Large intestine (tissue), 3 donors: ENCODE results near the gene DNAJB5. TPM values are rescaled to one million over a fixed set of nuclear protein-coding genes. Genes with fewer than 3 reads are reported as not detected.

Source experiments
- DNase-seq, 2 donors: peaks; one replicate each; pipeline versions ENCODE4 v3.0.0 to v3.0.0-alpha.2; 2013
- H3K27ac ChIP-seq: one replicate; pipeline ENCODE4 v1.5.1; 2013; ENCODE audit warnings: low read length
- H3K27me3 ChIP-seq: 2 replicates; pipeline ENCODE4 v1.6.1; 2013; ENCODE audit warnings: low read length; ENCODE audit not compliant: control insufficient read depth, insufficient read depth
- H3K36me3 ChIP-seq: 2 replicates; pipeline ENCODE4 v1.6.1; 2013; ENCODE audit warnings: low read length; ENCODE audit not compliant: control insufficient read depth, insufficient read depth
- H3K4me1 ChIP-seq: one replicate; pipeline ENCODE4 v1.6.1; 2013; ENCODE audit warnings: low read length; ENCODE audit not compliant: control insufficient read depth, insufficient read depth
- H3K4me3 ChIP-seq: one replicate; pipeline ENCODE4 v1.5.1; 2013; ENCODE audit warnings: low read length
- H3K9me3 ChIP-seq: one replicate; pipeline ENCODE4 v1.6.1; 2013; ENCODE audit warnings: mild to moderate bottlenecking, low read depth, low read length, moderate library complexity; ENCODE audit not compliant: control insufficient read depth
- WGBS: methylation state at CpG from one replicate; pipeline ENCODE4 v1.1.5; 2013; ENCODE audit warnings: low lambda C conversion rate; ENCODE audit not compliant: insufficient coverage; 5-methylcytosine and 5-hydroxymethylcytosine counted together
- polyA plus RNA-seq: library from polyadenylated mRNA; unstranded; fragments of 120-200 nt; gene quantifications from one replicate; pipeline ENCODE4 v1.2.1, GENCODE V29; 2013

The DNAJB5 gene
- polyA plus RNA-seq, 1 donor, result 9.7 TPM

- DNase-seq, result no peak
- no peak overlapping the region for H3K27ac ChIP-seq
- no peaks in the 10 kb centered on the region for H3K9me3 ChIP-seq
- WGBS, result no CpG with 5 or more reads among the region's 7 CpGs
- H3K4me1 ChIP-seq, result no peaks in the 10 kb centered on the region
- no peak overlapping the region for H3K4me3 ChIP-seq
- no peaks in the 10 kb centered on the region for H3K36me3 ChIP-seq
- peaks cover 11% of the 10 kb centered on the region for H3K27me3 ChIP-seq
Measured at GRCh38 chr9:34982361-34982760, 7.2 kb upstream of the DNAJB5 start.

- H3K27me3 ChIP-seq, result peaks cover 9% of the 10 kb centered on the region
Measured at GRCh38 chr9:34983209-34983608, 6.3 kb upstream of the DNAJB5 start.

GRCh38 chr9:34984049-34984448 is 5.5 kb upstream of the DNAJB5 start:
- no peak overlapping the region for H3K27ac ChIP-seq
- peaks cover 2% of the 10 kb centered on the region for H3K4me1 ChIP-seq
- peak in 1 of 2 donors; percentile 40 for DNase-seq
- peaks cover 11% of the 10 kb centered on the region for H3K27me3 ChIP-seq
- no peak overlapping the region for H3K4me3 ChIP-seq
- no CpG with 5 or more reads among the region's 1 CpG for WGBS
- H3K9me3 ChIP-seq, result no peaks in the 10 kb centered on the region
- H3K36me3 ChIP-seq, result no peaks in the 10 kb centered on the region

More at GRCh38 chr9:34983209-34983608, 6.3 kb upstream of the DNAJB5 start:
- Histone ChIP-seq H3K36me3 (no peaks in the 10 kb centered on the region), H3K9me3 (no peaks in the 10 kb centered on the region), H3K27ac (no peak overlapping the region), H3K4me1 (no peaks in the 10 kb centered on the region), H3K4me3 (no peak overlapping the region)
- no CpG with 5 or more reads among the region's 2 CpGs for WGBS
- DNase-seq, result no peak

GRCh38 chr9:34985311-34985899 is 4.1 kb upstream of the DNAJB5 start:
- peaks cover 4% of the 10 kb centered on the region for H3K4me1 ChIP-seq
- no peak overlapping the region for H3K27ac ChIP-seq
- no peak overlapping the region for H3K4me3 ChIP-seq
- H3K27me3 ChIP-seq, result peaks cover 11% of the 10 kb centered on the region
- peak; percentile 42 to 53 for DNase-seq
- H3K36me3 ChIP-seq, result no peaks in the 10 kb centered on the region
- peaks cover 2% of the 10 kb centered on the region for H3K9me3 ChIP-seq
- 80% methylated on average over 1 of the region's 7 CpGs for WGBS

- peaks cover 12% of the 10 kb centered on the region for H3K27me3 ChIP-seq
- H3K4me3 ChIP-seq, result no peak overlapping the region
- H3K4me1 ChIP-seq, result peaks cover 6% of the 10 kb centered on the region
- H3K27ac ChIP-seq, result no peak overlapping the region
- peaks cover 3% of the 10 kb centered on the region for H3K9me3 ChIP-seq
- peak in 1 of 2 donors; percentile 37 for DNase-seq
- no CpG with 5 or more reads among the region's 9 CpGs for WGBS
- H3K36me3 ChIP-seq, result no peaks in the 10 kb centered on the region
Measured at GRCh38 chr9:34986540-34987047, 3.0 kb upstream of the DNAJB5 start.

GRCh38 chr9:34987160-34987901 is 2.2 kb upstream of the DNAJB5 start:
- Histone ChIP-seq H3K27ac (no peak overlapping the region), H3K4me3 (no peak overlapping the region), H3K4me1 (peaks cover 6% of the 10 kb centered on the region), H3K27me3 (peaks cover 12% of the 10 kb centered on the region), H3K36me3 (no peaks in the 10 kb centered on the region), H3K9me3 (peaks cover 3% of the 10 kb centered on the region)
- no peak for DNase-seq
- no CpG with 5 or more reads among the region's 7 CpGs for WGBS

- WGBS, result 8% methylated on average over 5 of the region's 25 CpGs
- H3K27me3 ChIP-seq, result peaks cover 12% of the 10 kb centered on the region
- H3K36me3 ChIP-seq, result no peaks in the 10 kb centered on the region
- peak in 1 of 2 donors; percentile 43 for DNase-seq
- H3K27ac ChIP-seq, result peak overlapping the region; percentile 67
- peaks cover 3% of the 10 kb centered on the region for H3K9me3 ChIP-seq
- H3K4me3 ChIP-seq, result peak overlapping the region; percentile 54
- peaks cover 6% of the 10 kb centered on the region for H3K4me1 ChIP-seq
Measured at GRCh38 chr9:34988218-34989002, 1.1 kb upstream of the DNAJB5 start.

GRCh38 chr9:34989946-34990635 is 546 bp downstream of the DNAJB5 start:
- Histone ChIP-seq H3K4me3 (peak overlapping the region; percentile 72), H3K4me1 (peaks cover 20% of the 10 kb centered on the region)

GRCh38 chr9:34990908-34991606 is 1.5 kb downstream of the DNAJB5 start:
- no peak for DNase-seq
- peaks cover 28% of the 10 kb centered on the region for H3K4me1 ChIP-seq
- no CpG with 5 or more reads among the region's 7 CpGs for WGBS
- no peaks in the 10 kb centered on the region for H3K36me3 ChIP-seq
- peaks cover 9% of the 10 kb centered on the region for H3K27me3 ChIP-seq
- peak overlapping the region; percentile 48 for H3K27ac ChIP-seq
- H3K4me3 ChIP-seq, result no peak overlapping the region
- peaks cover 3% of the 10 kb centered on the region for H3K9me3 ChIP-seq

More at GRCh38 chr9:34989946-34990635, 546 bp downstream of the DNAJB5 start:
- DNase-seq, result peak; percentile 64 to 74
- WGBS, result no CpG with 5 or more reads among the region's 39 CpGs
- Histone ChIP-seq H3K36me3 (no peaks in the 10 kb centered on the region), H3K27ac (peak overlapping the region; percentile 69), H3K27me3 (peaks cover 12% of the 10 kb centered on the region), H3K9me3 (peaks cover 3% of the 10 kb centered on the region)
